ENCODE data around the gene COX6B1.

DNA sequence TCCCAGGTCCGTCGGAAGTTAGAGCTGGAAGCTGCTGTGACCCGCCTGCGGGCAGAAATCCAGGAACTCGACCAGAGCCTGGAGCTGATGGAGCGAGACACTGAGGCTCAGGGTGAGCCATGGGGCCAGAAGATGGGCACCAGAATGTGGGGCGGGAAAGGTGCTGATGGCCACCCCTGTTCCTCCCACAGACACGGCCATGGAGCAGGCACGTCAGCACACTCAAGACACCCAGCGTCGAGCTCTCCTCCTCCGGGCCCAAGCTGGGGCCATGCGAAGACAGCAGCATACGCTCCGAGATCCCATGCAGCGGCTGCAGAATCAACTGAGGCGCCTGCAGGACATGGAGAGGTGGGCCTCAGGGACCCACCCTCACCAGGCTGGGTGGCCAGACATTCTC lies 33.1 kb upstream of the COX6B1 start:
- no peak for TF ChIP-seq POLR2A (IDR thresholded peaks at IDR 0.05; ENCODE audit: low read depth, low read length)
- TF ChIP-seq POLR2AphosphoS5 (IDR thresholded peaks at IDR 0.05; ENCODE audit: low read depth, low read length) = no peak
- TF ChIP-seq TAF1 (IDR thresholded peaks at IDR 0.05; ENCODE audit: low read depth, low read length) = no peak
